A204.1 (cell line): Measurements from ENCODE around the gene DTX4.

Experiments
- FAIRE-seq: peaks from 2 replicates; lab custom pipeline; 2012; peaks lifted over from hg19 to GRCh38; lab: Jason Lieb, UNC

DTX4 gene

DNA sequence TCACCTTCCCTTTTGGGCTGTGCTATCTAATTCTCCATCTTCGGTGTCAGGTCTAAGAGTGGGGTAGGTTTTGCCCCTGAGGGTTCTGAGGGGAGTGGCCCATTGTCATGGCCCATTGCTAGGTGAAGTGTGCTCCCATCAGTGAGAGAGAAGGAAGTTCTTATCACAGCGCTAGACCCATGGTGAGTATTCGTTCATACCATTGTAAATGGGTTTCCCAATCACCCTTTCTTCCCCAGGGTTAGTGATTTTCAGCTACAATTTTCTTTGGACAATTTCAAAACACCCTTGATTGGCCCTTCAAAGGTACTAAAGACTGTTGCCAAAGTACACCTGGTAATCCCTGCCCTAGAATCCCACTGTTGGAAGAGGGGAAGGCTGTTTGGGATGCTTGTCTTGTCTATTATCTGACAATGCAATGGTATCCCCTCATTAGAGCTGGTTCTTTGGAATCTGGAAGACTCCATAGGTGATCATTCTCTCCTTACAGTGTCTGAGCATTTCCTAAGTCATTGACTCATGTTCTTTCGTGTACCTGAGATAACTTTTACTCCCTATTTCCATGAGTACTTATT is 20.6 kb downstream of the DTX4 start:
- FAIRE-seq = no peak

- no peak for FAIRE-seq
Observed at GRCh38 chr11:59193587-59194130, 21.7 kb downstream of the DTX4 start.

DNA sequence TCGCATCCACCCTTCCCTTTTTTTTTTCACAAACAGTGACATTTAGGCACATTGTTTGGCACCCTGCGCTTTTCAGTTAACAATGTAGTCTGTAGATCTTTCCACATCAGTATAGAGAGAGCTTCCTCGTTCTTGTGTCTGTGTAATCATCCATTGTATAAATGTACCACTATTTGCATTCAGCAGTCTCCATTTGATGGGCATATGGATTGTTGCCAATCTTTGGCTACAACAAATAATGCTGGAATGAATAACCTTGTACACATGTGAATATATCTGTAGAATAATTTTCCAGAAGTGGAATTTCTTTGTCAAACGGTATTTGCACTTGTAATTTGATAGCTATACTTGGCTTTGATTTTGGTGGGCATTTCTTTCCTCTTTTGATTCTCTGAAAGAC is 23.7 kb downstream of the DTX4 start:
- no peak for FAIRE-seq

GRCh38 chr11:59196777-59197176 is 24.8 kb downstream of the DTX4 start:
- FAIRE-seq = no peak

DNA sequence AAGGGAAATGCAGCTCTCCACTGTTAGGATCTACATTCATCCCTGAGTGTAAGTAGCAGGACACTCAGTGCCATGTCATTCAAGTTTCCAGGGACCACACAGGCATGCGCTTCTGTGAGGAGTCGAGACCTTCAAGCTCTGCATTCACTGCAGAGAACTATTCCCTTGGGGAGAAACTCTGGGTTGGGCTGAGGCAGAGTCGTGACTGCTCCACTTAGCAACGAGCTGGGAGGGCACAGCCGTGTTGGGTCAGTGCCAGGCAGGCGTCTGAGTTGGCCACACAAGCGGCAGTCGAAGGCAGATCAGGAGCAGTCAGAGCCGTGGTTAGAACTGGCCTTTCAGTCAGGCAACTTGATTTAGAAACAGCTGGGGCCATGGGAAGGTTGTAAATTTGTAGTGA is 26.1 kb downstream of the DTX4 start:
- FAIRE-seq = no peak

GRCh38 chr11:59198726-59199125 is 26.8 kb downstream of the DTX4 start:
- no peak for FAIRE-seq

DNA sequence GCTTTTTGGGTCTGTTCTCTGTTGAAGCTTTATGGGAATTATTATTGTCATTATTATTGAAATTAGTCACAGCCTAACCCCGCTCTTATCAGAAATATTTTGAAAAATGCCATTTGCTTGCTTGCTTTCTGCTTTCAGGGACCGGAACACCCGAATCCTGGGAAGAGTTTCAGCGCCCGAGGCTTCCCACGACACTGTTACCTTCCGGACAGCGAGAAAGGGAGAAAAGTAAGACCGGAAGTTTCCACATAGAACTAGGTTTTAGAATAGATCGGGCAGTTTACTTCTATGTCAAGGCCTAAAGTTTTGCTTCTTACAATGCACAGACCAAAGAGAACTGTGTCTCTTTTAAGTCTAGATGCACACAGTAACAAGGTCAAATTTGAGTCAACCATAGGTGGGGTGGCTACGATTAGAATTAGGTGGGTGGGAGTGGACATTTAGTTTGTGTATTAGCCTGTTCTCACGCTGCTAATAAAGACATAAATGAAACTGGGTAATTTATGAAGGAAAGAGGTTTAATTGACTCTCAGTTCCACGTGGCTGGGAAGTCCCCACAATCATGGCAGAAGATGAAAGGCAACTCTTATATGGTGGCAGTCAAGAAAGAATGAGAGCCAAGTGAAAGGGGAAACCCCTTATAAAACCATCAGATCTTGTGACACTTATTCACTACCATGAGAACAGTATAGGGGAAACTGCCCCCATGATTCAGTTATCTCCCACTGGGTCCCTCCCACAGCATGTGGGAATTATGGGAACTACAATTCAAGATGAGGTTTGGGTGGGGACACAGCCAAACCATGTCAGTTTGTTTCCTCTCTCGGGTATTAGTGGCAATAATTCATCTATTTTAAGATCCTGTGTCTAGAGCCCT is 27.9 kb downstream of the DTX4 start:
- no peak for FAIRE-seq

DNA sequence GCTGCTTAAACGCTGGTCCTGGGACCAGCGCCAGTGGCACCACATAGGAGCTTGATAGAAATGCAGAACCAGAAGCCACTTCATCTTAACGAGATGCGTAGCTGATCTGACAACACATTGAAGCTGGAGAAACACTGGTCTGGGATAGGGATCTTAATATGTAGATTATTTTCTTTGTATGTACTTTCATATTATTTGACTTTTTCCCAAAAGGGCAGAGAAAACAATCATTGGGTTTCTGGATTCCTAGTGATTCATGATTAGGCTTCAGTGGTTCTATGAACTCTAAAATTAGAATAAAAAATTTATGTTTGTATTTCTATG is 28.5 kb downstream of the DTX4 start:
- no peak for FAIRE-seq

GRCh38 chr11:59201353-59201752 is 29.4 kb downstream of the DTX4 start:
- FAIRE-seq = no peak

DNA sequence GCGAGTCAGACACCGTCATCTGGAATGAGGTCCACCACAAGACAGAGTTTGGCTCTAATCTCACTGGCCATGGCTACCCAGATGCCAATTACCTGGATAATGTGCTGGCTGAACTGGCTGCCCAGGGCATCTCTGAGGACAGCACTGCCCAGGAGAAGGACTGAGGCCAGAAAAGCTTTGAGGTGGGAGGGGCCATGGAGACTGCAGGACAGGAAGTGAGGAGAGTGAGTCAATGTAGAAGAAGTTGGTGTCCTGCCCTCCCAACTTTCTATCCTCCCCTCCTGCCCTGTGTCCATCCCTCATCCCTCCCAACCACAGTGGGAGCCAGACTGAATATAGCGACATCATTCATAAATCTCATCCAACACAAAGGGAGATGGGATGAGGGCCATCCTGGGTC is 32.8 kb downstream of the DTX4 start:
- no peak for FAIRE-seq

GRCh38 chr11:59205648-59206047 is 33.7 kb downstream of the DTX4 start:
- no peak for FAIRE-seq

- FAIRE-seq = no peak
Observed at GRCh38 chr11:59206635-59207034, 34.7 kb downstream of the DTX4 start.

GRCh38 chr11:59207988-59208451 is 36.1 kb downstream of the DTX4 start:
- no peak for FAIRE-seq

DNA sequence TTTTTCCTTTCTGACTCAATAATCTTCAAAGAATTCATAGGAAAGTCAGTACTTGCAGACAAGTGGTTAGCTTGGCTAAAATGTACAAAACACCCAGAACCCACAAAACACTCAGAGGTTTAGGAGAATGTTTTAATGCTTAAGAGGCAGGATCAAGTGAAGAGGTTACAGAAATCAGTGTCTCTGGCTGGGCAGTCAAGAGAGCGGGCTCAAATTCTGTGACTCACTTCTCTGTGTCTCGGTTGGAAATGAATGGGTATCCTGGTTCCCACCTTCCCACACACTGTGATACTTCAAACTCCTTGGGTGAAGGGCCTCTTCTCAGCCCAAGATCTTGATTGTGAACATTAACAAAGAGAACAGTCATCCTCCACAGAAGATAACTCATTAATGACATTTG is 37.0 kb downstream of the DTX4 start:
- no peak for FAIRE-seq

GRCh38 chr11:59212222-59212621 is 40.3 kb downstream of the DTX4 start:
- FAIRE-seq = no peak

DNA sequence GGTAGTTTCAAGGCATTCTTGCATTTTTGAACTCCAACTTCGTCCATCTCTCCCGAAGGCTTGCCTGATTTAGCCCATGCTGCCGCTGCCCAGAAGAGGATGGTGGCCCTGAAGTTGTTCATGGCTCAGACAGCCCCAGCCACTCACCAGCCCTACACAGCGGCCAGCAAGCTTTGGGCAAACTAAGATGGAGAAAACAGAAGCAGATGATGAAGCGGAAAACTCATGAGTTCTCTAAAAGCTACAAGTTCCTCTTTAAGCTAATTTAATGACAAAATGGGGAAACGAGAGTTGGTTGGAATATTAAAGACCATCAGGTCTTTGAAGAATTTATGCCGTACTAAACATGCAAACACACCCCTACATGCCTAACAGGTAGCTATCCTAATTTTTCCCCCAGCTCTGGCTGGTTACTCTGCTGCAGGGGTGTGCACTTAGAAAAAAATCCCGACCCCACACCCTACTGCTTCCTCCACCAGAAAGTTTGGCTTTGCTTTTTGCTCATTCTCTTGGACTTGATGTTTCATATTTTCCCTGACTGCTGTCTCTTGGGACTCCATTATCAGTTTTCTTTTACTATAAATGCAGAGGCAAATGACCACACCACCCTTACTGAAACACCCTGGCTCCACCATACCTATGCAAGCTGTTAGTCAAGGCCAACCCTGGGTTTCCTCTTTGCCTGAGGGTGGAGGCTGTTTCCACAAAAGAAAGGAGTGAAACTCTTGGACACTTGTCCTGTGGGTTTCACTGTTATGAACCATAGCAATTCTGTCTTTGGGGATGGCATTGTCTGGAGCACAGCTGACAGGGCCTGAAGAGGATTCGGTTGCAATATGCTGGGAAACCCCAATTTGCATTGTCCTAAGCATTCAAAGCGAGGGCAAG is 41.1 kb downstream of the DTX4 start, which contains the start of gene MPEG1:
TSS of gene MPEG1 (minus strand) at position 184 of the 888 bp plus-strand sequence. CDS start at position 122, 62 bp downstream.
- no peak for FAIRE-seq

DNA sequence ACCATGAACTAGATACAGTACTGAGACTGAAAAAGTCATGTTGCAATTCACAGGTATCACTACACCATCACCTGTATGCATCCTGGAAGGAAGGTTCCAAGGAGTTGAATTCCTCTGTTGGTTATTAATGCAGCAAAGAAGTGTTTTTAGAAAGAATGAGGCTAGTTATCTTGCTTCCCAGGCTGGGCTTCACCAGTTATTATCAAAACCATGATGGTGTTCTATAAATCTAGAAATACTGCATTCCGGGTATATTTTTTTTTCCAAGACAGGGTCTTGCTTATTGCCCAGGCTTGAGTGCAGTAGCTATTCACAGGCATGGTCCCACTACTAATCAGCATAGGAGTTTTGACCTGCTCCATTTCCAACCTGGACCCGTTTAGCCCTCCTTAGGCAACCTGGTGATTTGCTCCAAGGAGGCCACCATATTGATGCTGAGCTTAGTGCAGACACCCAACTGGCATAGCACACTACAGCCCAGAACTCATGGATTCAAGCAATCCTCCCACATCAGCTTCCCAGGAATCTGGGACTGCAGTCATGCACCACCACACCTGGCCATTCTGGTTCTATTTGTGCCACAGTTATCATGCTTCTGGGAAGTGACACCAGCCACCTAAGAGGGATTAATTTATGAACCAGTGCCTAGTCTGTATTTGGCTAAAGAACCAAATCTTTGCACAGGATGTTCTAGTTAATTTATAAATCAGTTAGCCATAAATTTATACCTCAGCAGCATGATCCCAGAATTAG is 42.4 kb downstream of the DTX4 start:
- FAIRE-seq = no peak

DNA sequence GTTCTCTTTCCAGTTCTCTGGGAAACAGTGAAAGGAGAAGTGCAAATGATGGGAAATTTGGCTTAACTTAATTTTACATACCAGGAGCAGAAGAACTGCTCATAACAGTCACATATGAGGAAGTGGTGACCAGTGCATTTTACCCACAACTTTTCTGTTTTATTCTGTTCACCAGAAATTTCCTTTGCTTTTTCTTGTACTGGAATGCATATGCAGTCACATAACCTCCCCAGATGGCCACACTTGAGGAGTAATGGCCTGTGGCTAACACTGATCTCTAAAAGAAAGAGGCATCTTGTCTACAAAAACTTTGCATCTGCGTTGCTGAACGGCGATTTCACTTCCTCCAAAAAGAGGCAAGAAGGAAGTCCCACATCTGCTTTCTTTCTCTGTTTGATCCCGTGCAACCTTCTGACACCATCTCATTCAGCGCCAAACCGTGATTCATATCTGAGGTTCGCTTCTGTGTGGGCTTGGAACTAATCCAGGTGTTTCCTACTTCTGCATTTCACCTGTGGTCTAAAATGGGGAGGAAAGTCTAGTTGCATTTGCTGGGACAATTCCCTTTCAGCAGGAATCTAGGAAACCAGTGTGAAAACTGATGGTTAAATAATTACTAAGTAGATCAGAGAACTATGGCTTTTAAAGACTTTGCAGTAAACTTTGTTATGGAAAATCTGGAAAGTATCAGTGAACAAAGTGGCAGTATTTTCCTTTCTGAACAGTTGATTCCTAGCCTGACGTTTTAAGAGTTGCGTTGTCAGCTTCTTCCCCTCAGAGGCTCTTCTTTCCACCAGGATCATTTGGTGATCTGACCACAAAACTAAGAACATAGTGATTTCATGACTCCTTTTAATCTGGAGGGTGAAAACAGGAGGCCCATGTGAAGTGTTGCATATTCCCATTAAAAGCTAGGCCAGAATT is 45.0 kb downstream of the DTX4 start:
- no peak for FAIRE-seq

- no peak for FAIRE-seq
Observed at GRCh38 chr11:59218319-59218718, 46.4 kb downstream of the DTX4 start.

DNA sequence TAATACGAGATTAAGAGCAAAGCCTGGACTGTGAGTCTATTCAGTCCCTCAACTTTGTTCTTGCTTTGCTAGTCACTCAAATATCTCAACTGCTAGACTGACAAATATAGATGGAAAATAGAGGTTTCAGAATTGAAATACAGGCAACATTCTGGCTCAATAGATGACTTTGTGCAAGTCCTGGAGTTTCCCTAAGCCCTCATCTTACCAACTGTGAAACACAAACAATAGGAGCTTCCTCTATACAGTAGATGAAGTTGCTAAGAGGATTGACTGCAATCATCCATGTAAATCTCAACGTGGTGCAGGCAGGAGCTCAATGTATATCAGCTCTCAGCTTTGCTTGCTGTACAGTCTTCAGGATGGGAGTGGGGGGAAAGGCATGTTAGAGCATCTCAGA is 47.0 kb downstream of the DTX4 start:
- FAIRE-seq = no peak

DNA sequence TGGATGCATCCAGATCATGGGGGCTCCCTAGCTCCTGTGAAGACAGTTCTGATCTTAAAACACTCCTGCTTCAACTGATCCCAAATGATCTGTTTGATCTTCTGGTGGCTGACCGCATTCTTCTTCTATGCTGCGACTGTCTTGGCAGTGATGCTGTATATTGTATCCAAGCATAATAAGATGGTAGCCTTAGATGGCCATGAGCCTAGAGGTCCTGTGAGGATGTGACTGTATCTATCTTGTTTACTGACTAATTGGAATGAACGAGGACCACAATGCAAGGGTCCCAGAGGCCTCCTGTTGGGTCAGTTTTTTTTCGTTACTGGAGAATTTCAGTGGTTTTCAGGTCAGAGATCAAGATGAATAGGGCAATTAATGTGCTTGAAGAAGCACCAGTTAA is 47.9 kb downstream of the DTX4 start:
- FAIRE-seq = no peak
